GM23338 (cell line): Measurements from ENCODE around the gene PLPPR3. TPM values are rescaled to one million over a fixed set of nuclear protein-coding genes. Genes with fewer than 3 reads are reported as not detected.

ENCODE experiments used
- ATAC-seq: fragments of 200-7000 bp; cut with Tn5 transposase; 3 replicates; pipeline ENCODE4 v1.9.1; 2020
- DNase-seq: peaks from one replicate; pipeline ENCODE4 v3.0.0-alpha.2; 2015; ENCODE audit warnings: low spot score
- H2AFZ ChIP-seq: fragments of 200-600 bp; sonication (generic); 2 replicates; pipeline ENCODE4 v1.8.0; 2016; ENCODE audit warnings: antibody characterized with exemption, mild to moderate bottlenecking, moderate library complexity
- H3F3A ChIP-seq: fragments of 200-600 bp; sonication (generic); replicated peaks from 2 replicates; pipeline ENCODE4 v1.8.0; 2017; ENCODE audit warnings: antibody characterized with exemption, mixed run types, low read depth
- H3K27ac ChIP-seq: fragments of 200-600 bp; sonication (generic); 2 replicates; pipeline ENCODE4 v1.6.1; 2016; ENCODE audit warnings: low read depth
- H3K27me3 ChIP-seq: fragments of 200-600 bp; sonication (generic); 2 replicates; pipeline ENCODE4 v1.8.0; 2016; ENCODE audit warnings: mild to moderate bottlenecking, mixed run types, moderate library complexity; ENCODE audit not compliant: insufficient read depth
- H3K36me3 ChIP-seq: fragments of 200-600 bp; sonication (generic); 2 replicates; pipeline ENCODE4 v1.8.0; 2016; ENCODE audit warnings: mild to moderate bottlenecking; ENCODE audit not compliant: insufficient read depth
- H3K4me1 ChIP-seq: fragments of 200-600 bp; sonication (generic); 2 replicates; pipeline ENCODE4 v1.8.0; 2016; ENCODE audit warnings: mild to moderate bottlenecking, moderate library complexity; ENCODE audit not compliant: insufficient read depth
- H3K4me2 ChIP-seq: fragments of 200-600 bp; sonication (generic); 2 replicates; pipeline ENCODE4 v1.7.1; 2017; ENCODE audit warnings: mixed run types
- H3K4me3 ChIP-seq: fragments of 200-600 bp; sonication (generic); 2 replicates; pipeline ENCODE4 v1.6.1; 2016; ENCODE audit warnings: mixed run types
- H3K79me2 ChIP-seq: fragments of 200-600 bp; sonication (generic); replicated peaks from 2 replicates; pipeline ENCODE4 v1.8.0; 2017; ENCODE audit warnings: mild to moderate bottlenecking; ENCODE audit not compliant: insufficient read depth
- H3K9me2 ChIP-seq: fragments of 200-600 bp; sonication (generic); 2 replicates; pipeline ENCODE4 v1.8.0; 2017; ENCODE audit not compliant: insufficient read depth
- H4K20me1 ChIP-seq: fragments of 200-600 bp; sonication (generic); replicated peaks from 2 replicates; pipeline ENCODE4 v1.8.0; 2017; ENCODE audit warnings: mild to moderate bottlenecking; ENCODE audit not compliant: insufficient read depth
- H3K27ac Mint-ChIP-seq: 2 replicates; pipeline ENCODE4 v1.8.0; 2020; ENCODE audit warnings: inconsistent platforms, mild to moderate bottlenecking, moderate library complexity, mixed read lengths
- H3K27me3 Mint-ChIP-seq: 3 replicates; pipeline ENCODE4 v1.8.0; 2022; ENCODE audit warnings: low read depth, mild to moderate bottlenecking, moderate library complexity, mixed read lengths, inconsistent platforms; ENCODE audit not compliant: insufficient read depth, poor library complexity
- H3K36me3 Mint-ChIP-seq: 3 replicates; pipeline ENCODE4 v1.8.0; 2021; ENCODE audit warnings: low read depth, mild to moderate bottlenecking, inconsistent platforms, moderate library complexity, mixed read lengths
- H3K4me1 Mint-ChIP-seq: 3 replicates; pipeline ENCODE4 v1.8.0; 2020; ENCODE audit warnings: mild to moderate bottlenecking, inconsistent platforms, mixed read lengths
- H3K4me3 Mint-ChIP-seq: 3 replicates; pipeline ENCODE4 v1.8.0; 2021; ENCODE audit warnings: moderate library complexity, mild to moderate bottlenecking, inconsistent platforms, mixed read lengths
- H3K9me3 Mint-ChIP-seq: 3 replicates; pipeline ENCODE4 v1.8.0; 2020; ENCODE audit warnings: moderate library complexity, mild to moderate bottlenecking, inconsistent platforms, mixed read lengths
- CREB1 ChIP-seq: fragments of 250-450 bp; sonication (Bioruptor Pico); IDR thresholded peaks from 2 replicates; pipeline ENCODE4 v1.5.0; 2020; ENCODE audit warnings: low read depth, mild to moderate bottlenecking, moderate library complexity
- CTCF ChIP-seq, 2 experiments: fragments of 200-600 bp in 1 of 2; sonication (generic) in 1 of 2; conservative IDR thresholded peaks; 2 replicates each; pipeline versions ENCODE4 v1.5.1 to v1.6.1; 2016 to 2017; ENCODE audit warnings: antibody characterized with exemption in 2 of 2, low read depth in 2 of 2, mild to moderate bottlenecking in 2 of 2, moderate library complexity in 1 of 2
- EZH2 ChIP-seq: fragments of 200-600 bp; sonication (generic); IDR thresholded peaks from one replicate; pipeline ENCODE4 v1.8.0; 2017; ENCODE audit warnings: antibody characterized with exemption, mild to moderate bottlenecking, low read depth; ENCODE audit not compliant: unreplicated experiment
- EZH2phosphoT487 ChIP-seq: fragments of 200-600 bp; sonication (generic); IDR thresholded peaks from one replicate; pipeline ENCODE4 v1.8.1; 2018; ENCODE audit warnings: antibody characterized with exemption; ENCODE audit not compliant: unreplicated experiment
- JUNB ChIP-seq: IDR thresholded peaks from one replicate; pipeline ENCODE4 v1.6.1; 2016; ENCODE audit warnings: antibody characterized with exemption; ENCODE audit not compliant: unreplicated experiment
- NANOG ChIP-seq: IDR thresholded peaks from 2 replicates; pipeline ENCODE4 v1.6.1; 2016; ENCODE audit warnings: antibody characterized with exemption, borderline replicate concordance
- POLR2AphosphoS5 ChIP-seq: IDR thresholded peaks from 2 replicates; pipeline ENCODE4 v1.6.1; 2016; ENCODE audit warnings: antibody characterized with exemption, low read depth
- STAT1 ChIP-seq: IDR thresholded peaks from one replicate; pipeline ENCODE4 v1.6.1; 2016; ENCODE audit warnings: antibody characterized with exemption; ENCODE audit not compliant: unreplicated experiment
- ZNF114 ChIP-seq: fragments of 250-450 bp; sonication (Bioruptor Pico); IDR thresholded peaks from 2 replicates; pipeline ENCODE4 v1.5.0; 2020; ENCODE audit warnings: mild to moderate bottlenecking, moderate library complexity
- ZNF331 ChIP-seq: fragments of 250-450 bp; sonication (Bioruptor Pico); IDR thresholded peaks from 2 replicates; pipeline ENCODE4 v1.5.0; 2020; ENCODE audit warnings: low read depth, mild to moderate bottlenecking, moderate library complexity
- ZNF462 ChIP-seq: fragments of 250-450 bp; sonication (Bioruptor Pico); IDR thresholded peaks from 2 replicates; pipeline ENCODE4 v1.5.0; 2020; ENCODE audit warnings: mild to moderate bottlenecking, moderate library complexity
- polyA plus RNA-seq: library from polyadenylated mRNA; unstranded; fragments of >200 nt; fragmentation: Nextera tagmentation; extraction: Ambion mirVana; gene quantifications from 2 replicates; pipeline ENCODE4 v1.2.1, GENCODE V29; 2016
- total RNA-seq: library from RNA; depleted of rRNA; stranded (reverse); fragments of >200 nt; shearing (Covaris generic); gene quantifications from 2 replicates; pipeline ENCODE4 v1.2.3, GENCODE V29; 2014
- TF ChIP-seq, protein P1 (sequence below): IDR thresholded peaks from one replicate; pipeline ENCODE4 v1.6.1; 2018; ENCODE audit warnings: antibody characterized with exemption; ENCODE audit not compliant: unreplicated experiment
- TF ChIP-seq, protein P2 (sequence below): IDR thresholded peaks from 2 replicates; pipeline ENCODE4 v1.6.1; 2016; ENCODE audit warnings: antibody characterized with exemption

The PLPPR3 gene
- total and polyA plus RNA-seq, 2 experiments from 2014 or later: 14.8 to 81.1 TPM

DNA sequence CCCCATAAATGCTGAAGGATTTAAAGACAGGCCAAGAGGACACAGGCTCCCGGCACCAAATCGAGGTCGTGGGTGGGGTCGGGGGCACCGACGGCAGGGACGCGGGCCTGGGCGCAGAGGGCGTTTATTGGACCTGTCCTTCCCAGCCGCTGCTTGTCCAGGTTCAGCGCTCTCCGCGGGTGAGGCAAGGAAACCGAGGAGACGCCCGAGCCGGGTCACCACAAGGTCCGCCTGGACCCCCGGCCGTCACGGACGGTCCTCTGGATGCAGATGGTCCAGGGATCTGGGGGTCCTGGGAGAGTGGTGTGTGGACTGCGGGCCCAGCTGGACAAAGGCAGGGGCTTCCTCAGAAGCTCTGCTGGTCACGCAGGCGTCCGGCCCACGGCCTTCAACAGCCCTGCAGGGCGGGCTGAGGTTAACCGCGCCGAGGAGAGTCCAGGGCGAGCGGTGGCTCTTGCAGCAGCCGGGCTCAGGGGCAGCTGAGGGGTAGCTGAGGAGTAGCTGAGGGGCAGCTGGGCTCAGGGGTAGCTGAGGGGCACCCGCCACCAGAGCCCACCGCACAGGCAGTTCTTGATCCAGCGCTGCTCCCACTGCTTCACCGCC is 46.2 kb upstream of the PLPPR3 start:
- Histone ChIP-seq H3K27ac (no peak overlapping the region), H3K36me3 (no peaks in the 10 kb centered on the region), H3K79me2 (no peaks in the 10 kb centered on the region), H3F3A (peaks cover 32% of the 10 kb centered on the region), H3K4me1 (no peaks in the 10 kb centered on the region), H3K27me3 (peaks cover 4% of the 10 kb centered on the region; the same call in 1 of the 2 replicates), H3K9me2 (no peaks in the 10 kb centered on the region), H3K4me2 (no peak overlapping the region), H4K20me1 (peaks cover 9% of the 10 kb centered on the region; the same call in 1 of the 2 replicates), H3K4me3 (no peak overlapping the region), H2AFZ (no peak overlapping the region)
- Mint-ChIP-seq H3K27ac (no peak overlapping the region), H3K4me1 (peaks cover 5% of the 10 kb centered on the region), H3K27me3 (peaks cover 30% of the 10 kb centered on the region), H3K4me3 (no peak overlapping the region), H3K36me3 (peaks cover 33% of the 10 kb centered on the region), H3K9me3 (peaks cover 11% of the 10 kb centered on the region)
- ATAC-seq (no peak), DNase-seq (no peak)
- no peak for TF ChIP-seq CREB1 (CRISPR knock-in tag)
- TF ChIP-seq ZNF114: no peak
- TF ChIP-seq ZNF462 (CRISPR knock-in tag): no peak
- no peak for TF ChIP-seq ZNF331 (CRISPR knock-in tag)
- TF ChIP-seq EZH2phosphoT487: no peak
- TF ChIP-seq STAT1: no peak
- TF ChIP-seq CTCF (conservative IDR thresholded peaks at IDR 0.05; ENCODE audit: low read depth in 2 of 2): no peak
- no peak for TF ChIP-seq POLR2AphosphoS5
- TF ChIP-seq EZH2: no peak
- TF ChIP-seq JUNB: no peak
- TF ChIP-seq NANOG: no peak
- TF ChIP-seq, protein P1, sequence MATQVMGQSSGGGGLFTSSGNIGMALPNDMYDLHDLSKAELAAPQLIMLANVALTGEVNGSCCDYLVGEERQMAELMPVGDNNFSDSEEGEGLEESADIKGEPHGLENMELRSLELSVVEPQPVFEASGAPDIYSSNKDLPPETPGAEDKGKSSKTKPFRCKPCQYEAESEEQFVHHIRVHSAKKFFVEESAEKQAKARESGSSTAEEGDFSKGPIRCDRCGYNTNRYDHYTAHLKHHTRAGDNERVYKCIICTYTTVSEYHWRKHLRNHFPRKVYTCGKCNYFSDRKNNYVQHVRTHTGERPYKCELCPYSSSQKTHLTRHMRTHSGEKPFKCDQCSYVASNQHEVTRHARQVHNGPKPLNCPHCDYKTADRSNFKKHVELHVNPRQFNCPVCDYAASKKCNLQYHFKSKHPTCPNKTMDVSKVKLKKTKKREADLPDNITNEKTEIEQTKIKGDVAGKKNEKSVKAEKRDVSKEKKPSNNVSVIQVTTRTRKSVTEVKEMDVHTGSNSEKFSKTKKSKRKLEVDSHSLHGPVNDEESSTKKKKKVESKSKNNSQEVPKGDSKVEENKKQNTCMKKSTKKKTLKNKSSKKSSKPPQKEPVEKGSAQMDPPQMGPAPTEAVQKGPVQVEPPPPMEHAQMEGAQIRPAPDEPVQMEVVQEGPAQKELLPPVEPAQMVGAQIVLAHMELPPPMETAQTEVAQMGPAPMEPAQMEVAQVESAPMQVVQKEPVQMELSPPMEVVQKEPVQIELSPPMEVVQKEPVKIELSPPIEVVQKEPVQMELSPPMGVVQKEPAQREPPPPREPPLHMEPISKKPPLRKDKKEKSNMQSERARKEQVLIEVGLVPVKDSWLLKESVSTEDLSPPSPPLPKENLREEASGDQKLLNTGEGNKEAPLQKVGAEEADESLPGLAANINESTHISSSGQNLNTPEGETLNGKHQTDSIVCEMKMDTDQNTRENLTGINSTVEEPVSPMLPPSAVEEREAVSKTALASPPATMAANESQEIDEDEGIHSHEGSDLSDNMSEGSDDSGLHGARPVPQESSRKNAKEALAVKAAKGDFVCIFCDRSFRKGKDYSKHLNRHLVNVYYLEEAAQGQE: no peak
- TF ChIP-seq, protein P2, sequence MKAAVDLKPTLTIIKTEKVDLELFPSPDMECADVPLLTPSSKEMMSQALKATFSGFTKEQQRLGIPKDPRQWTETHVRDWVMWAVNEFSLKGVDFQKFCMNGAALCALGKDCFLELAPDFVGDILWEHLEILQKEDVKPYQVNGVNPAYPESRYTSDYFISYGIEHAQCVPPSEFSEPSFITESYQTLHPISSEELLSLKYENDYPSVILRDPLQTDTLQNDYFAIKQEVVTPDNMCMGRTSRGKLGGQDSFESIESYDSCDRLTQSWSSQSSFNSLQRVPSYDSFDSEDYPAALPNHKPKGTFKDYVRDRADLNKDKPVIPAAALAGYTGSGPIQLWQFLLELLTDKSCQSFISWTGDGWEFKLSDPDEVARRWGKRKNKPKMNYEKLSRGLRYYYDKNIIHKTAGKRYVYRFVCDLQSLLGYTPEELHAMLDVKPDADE: no peak
